Fibroblast of skin of back (primary cell): ENCODE results near the gene ATP5MG.

Experiments used
- DNase-seq: peaks from one replicate; pipeline ENCODE4 v3.0.0-alpha.2; 2013

The ATP5MG gene

DNA sequence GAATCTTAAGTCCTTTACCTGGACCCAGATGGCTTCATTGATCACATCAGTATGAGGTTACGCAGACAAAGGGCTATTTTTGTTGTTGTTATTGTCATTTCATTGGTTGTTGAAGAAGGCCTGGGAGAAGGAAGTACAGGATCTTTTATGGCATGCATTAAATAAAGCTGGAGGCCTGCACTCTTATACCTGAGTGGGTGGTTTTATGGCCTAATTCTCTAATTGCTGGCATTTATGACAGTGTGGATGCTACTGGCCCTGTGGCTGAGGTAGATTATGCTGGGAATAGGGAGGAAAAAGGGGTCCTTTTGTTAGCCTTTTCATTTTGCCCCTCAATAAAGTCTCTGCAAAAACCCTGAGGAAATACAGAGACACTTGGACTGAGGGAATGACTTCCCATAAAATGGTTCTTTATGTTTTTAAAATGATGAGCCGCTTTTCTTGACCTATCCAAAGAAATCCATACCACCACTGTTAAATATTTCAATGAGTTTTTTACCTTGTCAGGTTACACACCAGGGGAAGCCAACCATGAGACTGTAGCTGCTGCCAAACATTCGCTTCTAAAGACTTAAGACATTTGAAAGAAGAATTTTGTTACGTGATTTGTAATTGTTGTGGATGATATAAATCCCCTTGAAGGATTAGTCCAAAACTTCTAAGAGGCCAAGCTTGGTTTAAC lies 41.6 kb downstream of the ATP5MG start:
- no peak for DNase-seq

DNA sequence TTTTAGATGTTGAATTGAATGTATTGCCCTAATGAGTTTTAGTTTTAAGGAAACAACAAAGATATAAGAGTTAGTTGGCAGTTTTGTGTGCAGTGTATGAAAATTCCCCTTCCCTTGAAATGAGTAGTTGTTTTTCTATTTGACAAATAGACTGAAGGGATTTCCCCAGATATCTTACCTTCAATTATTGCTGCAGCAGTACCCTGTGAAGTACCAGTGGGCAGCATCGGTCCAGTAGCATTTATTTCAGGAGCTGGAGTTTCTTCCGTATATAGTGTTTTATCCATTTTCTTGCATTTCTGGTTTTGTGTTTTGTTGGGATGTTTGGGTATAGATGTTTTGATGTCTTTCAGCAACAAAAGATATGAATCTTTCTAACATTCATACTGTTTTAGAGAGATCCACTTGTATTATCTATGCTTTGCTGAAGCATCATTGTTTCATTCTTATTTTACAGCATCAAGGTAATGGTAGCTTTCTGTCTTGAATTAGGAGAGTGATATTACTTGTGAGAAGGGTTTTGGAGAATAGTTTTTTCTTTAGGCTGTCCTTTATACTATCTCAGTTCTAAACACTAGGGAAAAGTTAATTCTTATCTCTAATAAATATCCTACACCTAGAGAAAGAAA lies 42.3 kb downstream of the ATP5MG start:
- no peak for DNase-seq

- DNase-seq, result no peak
These were observed 46.0 kb downstream of the ATP5MG start for GRCh38 chr11:118447423-118447822.

DNA sequence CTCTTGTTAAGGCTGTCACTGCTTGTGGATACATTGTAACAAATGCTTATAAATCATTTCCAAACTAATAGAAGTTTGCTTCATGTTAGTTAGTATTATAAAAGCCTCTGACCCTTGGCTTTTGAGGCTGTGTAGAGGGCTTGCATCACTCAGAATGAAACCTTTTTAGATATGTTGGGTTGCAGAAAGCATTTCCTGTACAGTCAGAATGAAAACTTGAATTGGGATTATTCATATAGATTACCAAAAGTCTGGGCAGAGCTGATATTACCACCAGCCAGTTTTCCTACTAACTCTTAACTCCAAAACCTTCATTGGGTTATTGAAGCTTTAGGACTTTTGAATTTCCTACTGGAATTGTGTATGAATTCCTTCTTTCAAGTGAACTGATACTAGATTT lies 46.9 kb downstream of the ATP5MG start:
- DNase-seq, result peak; percentile 42

DNA sequence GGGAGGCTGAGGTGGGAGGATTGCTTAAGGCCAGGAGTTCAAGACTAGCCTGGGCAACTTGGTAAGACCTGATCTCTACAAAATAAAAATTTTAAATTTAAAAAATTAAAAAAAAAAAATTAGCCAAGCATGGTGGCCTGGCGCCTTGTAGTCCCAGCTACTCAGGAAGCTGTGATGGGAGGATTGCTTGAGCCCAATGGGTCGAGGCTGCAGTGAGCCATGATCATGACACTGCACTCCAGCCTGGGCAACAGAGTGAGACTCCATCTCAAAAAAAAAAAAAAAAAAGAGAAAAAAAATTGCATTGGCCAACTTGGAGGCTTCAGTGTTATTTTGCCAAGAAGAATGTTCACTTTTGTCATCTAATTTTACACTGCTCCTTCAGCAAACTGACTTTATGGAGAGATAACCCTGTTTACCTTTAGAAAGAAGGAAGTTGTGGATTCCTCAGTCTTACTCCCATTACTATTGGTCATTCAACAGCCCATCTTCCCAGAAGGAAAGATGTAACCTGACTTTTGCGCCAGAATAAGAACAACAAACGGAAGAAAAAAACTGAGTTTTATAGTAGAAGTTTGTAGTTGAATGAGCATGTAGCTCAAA lies 48.0 kb downstream of the ATP5MG start:
- no peak for DNase-seq

DNA sequence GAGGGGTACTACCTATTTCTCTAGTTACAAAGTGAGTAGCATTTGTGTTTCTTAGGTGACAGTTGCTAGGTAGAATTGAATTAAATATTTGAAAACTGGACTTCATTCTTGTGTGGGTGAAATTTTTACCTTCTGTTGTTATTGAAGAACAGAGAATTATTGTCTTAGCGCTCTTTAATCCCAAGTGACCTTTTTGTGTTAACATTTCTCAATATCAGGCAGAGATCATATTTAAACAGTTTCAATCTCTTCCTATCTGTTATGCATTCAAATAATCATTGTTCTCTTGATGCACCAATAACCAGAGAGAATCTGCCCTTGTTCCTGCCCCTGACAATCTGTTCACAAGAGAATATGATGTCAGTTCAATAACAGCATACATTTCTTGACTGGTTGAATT lies 49.0 kb downstream of the ATP5MG start:
- DNase-seq, result no peak
